Fibroblast of upper back skin (primary cell): ENCODE data around the gene ARMC5.
"Not testable (repeated sequence)": the region's sequence is repeated elsewhere in the genome, so short reads cannot be mapped to it uniquely, and the experiment has no call there.

Experiments
- DNase-seq: peaks from one replicate; pipeline ENCODE4 v3.0.0-alpha.2; 2013

Gene ARMC5

GRCh38 chr16:31436221-31437045 lies 22.9 kb upstream of the ARMC5 start:
- DNase-seq = no peak

DNA sequence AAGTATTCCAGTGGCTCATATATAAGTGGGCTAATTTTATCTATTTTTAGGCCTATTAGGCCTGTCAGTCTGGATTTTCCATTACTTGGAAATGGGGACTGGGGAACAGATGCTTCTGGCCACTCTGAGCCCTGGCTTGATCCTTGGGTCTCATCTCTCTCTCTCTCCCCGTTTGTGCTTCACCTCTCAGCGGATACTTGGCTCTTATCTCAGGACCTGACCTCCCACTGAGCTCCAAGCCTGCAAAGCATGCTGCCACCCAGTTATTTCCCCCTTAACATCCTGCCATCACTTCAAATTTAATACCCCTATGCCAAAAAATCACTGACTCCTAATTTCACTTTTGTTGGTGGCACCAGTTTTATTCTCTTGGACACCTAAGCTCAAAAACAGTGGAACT lies 20.9 kb upstream of the ARMC5 start:
- no peak for DNase-seq

GRCh38 chr16:31439023-31439422 lies 20.3 kb upstream of the ARMC5 start:
- not testable (repeated sequence) for DNase-seq

DNA sequence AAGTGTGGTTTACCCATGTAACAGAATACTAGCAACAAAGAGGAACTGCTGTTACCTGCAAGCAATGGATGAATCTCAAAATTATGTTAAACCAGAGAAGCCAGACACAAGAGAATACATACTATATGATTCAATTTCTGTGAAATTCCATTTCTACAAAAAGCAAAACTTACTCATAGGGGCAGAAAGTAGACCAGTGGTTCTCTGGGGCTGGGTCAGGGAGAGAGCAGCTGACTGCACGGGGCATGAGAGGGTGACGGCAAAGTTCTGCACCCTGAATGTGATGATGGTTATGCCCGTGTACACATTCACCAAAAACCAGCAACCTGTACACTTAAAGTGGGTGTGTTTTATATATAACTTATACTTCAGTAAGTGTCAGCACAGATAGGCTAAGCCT lies 19.8 kb upstream of the ARMC5 start:
- no peak for DNase-seq

GRCh38 chr16:31440516-31441184 lies 18.7 kb upstream of the ARMC5 start:
- peak; percentile 38 for DNase-seq

DNA sequence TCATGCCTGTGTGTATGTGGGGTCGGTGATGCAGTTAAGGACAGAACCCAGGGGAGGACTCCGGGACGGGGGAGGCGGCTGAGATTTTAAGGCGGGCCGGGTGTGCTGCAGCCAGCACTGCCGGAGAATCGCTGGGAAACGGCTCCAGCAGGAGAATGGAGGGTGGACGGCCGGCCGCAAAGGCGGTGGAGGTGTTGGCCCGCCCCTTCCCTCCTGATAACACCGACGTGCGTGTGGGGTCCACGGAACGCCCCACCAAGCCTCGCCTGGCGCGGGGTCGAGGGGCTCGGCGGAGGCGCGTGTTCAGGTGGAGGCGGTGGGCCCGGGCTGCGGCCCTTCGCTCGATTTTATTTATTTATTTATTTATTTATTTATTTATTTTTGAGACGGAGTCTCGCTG lies 17.3 kb upstream of the ARMC5 start:
- no peak for DNase-seq

DNA sequence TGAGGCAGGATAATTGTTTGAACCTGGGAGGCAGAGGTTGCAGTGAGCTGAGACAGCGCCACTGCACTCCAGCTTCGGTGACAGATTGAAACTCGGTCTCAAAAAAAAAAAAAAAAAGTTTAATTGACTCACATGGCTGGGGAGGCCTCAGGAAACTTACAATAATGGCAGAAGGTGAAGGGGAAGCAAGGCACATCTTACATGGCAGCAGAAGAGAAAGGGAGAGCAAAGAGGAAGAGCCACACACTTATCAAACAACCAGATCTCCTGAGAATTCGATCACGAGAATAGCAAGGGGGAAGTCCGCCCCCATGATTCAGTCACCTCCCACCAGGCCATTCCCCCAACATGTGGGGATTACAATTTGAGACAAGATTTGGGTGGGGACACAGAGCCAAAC lies 13.4 kb upstream of the ARMC5 start:
- not testable (repeated sequence) for DNase-seq

- DNase-seq = no peak
These were observed 8.1 kb upstream of the ARMC5 start for GRCh38 chr16:31451201-31451600.

DNA sequence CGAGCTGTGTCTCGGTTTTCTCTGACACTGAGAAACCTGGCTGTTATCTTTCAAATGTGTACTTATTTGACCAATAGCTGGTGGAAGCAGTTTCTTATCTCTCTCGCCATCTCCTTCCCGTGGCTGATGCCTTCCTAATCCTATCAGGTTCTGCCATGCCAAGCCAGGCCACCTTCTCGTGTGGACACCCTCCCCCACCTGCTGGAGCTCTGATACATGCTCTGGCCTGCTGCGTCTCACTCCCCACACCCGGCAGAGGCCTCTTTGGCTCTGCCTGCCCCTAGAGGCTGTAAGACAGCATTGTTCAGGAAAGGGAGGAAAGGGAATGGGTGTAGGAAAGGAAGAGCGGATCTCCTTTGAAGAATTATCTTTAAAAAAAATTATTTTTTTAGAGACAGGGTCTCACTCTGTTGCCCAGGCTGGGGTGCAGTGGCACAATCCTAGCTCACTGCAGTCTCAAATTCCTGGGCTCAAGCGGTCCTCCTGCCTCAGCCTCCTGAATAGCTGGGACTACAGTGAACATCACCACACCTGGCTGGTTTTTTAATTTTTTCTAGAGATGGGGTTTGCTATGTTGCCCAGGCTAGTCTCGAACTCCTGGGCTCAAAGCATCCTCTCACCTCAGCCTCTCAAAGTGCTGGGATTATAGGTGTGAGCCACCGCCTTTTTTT lies 7.5 kb upstream of the ARMC5 start:
- peak; percentile 76 for DNase-seq

DNA sequence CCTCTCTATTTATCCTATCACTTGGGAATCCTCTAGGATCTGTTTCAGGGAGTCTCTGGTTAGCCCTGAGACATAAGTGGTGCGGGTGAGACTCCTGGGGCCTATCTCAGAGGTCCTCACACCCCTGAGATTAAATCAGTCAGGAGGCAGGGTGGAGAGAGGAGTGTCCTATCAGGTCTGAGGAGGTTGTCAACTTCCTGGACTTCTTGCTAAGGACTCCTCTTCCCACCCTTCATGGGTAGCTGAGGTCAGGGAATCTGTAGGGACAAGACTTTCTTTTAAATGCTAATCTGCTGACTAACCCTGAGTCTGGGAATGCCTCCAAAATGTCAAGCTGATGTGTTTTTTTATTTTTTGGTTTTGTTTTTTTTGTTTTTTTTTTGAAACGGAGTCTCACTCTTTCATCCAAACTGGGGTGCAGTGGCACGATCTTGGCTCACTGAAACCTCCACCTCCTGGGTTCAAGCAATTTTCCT lies 6.6 kb upstream of the ARMC5 start:
- peak; percentile 92 for DNase-seq

DNA sequence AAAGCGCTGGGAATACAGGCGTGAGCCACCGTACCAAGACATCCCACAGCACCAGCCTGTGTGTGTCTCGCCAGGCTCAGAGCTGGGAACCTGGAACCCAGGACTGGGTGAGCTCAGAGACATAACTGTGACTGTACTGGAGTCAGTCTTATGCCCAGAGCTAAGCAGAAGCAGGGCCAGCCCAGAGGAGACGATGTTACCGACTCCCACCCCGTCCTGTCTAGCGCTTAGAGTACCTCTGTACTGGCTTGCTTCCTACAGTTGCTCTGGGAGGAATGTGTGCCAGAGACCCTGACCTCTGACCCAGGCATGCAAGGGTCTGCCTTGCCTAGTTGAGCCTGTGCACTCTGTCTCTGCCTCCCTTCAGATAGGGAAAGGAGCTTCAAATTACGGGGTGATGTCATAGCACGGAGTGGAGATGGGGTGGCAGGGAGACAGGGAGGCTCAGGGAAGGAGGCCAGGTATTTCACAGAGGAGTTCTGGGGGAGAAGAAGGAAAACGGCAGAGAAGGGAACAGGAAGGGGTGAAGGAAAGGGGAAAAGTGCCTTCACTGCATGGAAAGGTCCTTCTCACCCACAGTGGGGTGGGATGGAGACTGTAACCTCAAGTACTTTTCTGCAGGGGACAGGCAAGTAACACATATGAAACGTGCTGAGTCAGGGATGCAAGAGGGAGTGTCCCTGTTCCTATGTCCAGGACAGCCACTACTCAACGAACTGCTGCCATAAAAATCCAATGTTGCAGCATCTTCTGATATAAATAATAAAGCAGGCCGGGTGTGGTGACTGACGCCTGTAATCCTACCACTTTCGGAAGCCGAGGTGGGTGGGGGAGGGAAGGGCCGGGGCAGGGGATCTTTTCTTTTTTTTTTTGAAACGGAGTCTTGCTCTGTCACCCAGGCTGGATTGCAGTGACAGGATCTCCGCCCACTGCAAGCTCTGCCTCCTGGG lies 5.8 kb upstream of the ARMC5 start:
- DNase-seq = peak; percentile 31

- no peak for DNase-seq
These were observed 3.5 kb upstream of the ARMC5 start for GRCh38 chr16:31455601-31456314.

DNA sequence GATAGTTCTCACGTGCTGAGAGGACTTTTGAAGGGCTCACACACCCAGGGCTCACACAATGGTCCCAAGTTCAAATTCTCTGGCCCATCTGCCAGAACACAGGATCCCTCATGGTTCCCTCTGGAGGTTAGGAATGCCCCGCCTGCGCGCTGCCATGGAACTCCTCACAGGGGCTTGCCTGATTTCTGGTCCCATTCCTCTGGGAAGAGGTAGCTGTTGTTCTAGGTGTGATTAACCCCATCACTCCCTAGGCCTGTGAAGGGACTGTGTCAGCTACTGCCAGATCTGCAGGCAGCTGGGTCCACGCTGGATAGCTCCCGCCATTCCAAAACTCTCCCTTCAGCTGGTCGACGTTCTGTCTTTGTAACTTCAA lies 2.3 kb upstream of the ARMC5 start:
- no peak for DNase-seq

DNA sequence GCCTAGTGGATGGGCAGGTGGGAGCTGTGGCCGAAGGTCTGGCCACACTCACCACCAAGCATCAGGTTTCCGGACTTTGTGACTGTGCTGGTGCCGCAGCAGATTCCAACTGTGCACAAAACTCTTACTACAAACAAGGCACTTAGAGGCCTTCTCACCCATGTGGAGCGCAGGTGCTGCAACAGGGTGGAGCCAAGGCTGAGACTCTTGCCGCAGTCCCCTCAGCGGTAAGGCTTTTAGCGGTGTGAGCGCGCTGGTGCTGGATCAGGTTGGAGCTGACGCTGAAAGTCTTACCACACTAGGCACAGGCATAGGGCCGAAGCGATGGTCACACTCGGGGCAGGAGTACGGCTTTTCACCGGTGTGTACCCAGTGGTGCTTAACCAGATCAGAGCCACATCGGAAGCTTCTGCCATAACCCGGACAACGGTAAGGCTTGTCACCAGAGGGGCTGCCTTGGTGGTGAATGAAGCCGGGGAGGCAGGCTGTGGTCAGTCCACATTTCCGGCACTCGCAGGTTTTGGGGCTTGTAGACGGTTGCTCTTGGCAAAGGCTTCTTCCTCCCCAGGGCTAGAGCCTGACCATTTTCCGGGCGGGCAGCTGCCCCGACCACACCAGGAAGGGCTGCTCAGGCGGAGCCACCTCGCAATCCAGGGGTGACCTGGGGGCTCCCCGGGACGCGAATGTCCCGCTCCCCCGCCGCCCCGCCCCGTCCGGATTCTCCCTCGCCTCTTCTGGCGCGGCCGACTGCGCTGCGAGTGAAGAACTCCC lies 1.0 kb upstream of the ARMC5 start:
- DNase-seq = no peak

DNA sequence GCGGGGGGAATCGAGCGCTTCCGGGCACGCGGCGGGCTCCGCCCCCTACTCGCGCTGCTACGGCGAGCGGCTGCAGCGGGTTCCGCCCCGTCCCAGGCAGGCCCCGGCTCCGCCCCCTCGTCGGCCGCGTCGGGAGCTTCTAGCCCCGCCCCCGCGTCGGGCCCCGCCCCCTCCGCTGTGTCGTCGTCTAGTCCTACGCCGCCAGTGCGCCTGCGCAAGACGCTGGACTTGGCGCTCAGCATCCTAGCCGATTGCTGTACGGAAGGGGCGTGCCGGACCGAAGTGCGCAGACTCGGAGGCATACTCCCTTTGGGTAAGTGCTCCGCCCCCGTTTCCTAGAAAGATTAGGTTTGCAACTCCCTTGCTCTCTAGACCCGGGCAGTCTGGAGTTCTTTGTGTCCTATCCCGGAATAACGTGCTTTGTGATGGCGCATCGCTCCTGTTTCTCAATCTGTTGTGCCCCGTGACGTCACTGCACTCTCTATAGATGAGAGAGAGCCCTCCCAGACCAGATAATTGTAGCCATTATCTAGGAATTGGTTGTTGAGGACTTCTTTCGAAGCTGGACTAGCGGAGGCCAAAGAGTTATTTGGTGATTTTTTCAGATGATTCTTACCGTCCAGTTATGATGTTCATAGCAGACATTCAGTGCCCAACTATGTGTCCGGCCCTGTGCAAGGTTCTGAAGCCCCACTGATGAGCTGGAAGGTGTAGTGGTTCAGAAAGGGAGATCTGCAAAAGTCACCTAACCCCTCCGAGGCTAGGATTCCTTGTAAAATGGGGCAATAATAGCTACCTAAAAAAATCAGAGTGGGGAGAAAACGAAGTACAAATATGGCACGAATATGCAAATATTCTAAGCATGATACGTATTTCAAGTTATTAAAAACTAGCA lies 633 bp downstream of the ARMC5 start:
- DNase-seq = peak; percentile 99

DNA sequence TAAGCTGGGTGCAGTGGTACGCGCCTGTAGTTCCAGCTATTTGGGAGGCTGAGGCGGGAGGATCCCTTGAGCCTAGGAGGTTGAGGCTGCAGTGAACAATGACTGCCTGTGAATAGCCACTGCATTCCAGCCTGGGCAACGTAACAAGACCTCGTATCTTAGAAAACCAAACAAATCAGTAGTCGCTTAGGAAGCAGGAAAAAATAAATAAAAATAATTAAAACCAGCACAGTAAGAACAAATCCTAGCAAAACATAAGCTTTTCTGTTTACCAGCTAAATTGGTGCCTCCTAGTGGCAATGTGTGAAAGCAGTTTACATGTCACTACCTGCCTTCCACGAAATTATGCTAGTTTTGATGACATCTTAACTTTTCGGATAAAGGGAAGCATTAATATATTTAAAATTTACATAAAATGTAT lies 1.3 kb downstream of the ARMC5 start:
- DNase-seq = peak; percentile 50

DNA sequence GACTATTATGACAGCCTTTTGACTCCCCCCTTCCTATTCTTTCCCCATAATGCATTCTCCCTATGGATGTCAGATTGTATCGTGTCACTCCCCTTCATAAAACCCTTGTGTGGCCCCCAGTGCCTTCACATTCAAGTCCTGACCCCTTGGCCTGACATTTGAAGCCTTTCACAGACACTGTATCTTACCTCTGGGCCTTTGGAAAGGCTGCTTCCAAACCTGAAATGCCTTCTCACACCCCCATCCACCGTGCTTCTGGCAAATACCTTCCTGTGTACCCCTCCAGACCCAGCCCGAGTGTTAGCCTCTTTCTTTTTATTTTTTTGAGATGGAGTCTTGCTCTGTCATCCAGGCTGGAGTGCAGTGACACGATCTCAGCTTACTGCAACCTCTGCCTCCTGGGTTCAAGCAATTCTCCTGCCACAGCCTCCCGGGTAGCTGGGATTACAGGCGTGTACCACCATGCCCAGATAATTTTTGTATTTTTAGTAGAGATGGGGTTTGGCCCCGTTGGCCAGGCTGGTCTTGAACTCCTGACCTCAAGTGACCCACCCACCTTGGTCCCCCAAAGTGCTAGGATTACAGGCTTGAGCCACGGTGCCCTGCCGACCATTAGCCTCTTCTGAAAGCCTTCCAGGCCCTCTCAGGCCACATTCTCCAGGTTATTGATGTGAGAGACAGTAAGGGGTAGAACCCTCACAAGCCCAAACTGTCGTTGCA lies 2.1 kb downstream of the ARMC5 start:
- DNase-seq = no peak

- no peak for DNase-seq
These were observed 2.9 kb downstream of the ARMC5 start for GRCh38 chr16:31461921-31462804.
